ENCODE data around the gene TEAD3.

TEAD3 gene

DNA sequence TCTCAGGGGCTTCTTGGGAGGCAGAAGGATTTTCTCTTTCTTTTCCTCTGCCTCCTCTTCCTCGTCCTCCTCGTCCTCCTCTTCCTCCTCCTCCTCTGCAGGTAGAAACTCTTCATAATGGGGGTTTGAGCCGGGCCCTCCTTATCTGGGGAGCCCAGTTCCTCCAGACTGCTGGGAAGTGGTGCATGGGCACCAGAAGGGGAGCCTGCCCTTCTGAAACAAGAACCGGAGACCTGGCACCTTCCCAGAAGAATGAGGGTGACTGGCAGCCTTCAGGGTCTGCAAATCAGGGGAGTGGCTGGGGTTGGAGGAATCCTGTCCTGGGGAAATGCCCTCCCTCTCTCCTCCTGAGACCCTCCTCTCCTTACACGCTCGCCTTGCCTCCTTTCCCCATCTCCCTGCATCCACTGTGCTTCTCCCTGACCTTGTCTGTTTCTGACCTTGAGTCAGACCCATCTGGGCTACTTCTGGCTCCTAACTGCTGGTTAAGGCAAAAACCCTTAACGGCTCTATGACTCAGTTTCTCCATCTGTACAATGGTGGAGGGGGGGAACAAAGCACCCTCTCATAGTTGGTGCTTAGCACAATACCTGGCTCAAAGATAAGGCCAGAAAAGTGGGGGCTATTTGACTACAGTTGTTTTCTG is 14.2 kb upstream of the TEAD3 start:
- Histone ChIP-seq H3K9ac (no peak overlapping the region), H3K27me3 (ENCODE audit: insufficient read depth, low read depth) (no peaks in the 10 kb centered on the region), H3K27ac (no peak overlapping the region), H3K79me2 (ENCODE audit: insufficient read depth, low read depth) (no peaks in the 10 kb centered on the region), H2AFZ (ENCODE audit: low read depth) (no peak overlapping the region), H4K20me1 (ENCODE audit: insufficient read depth) (no peaks in the 10 kb centered on the region), H3K4me1 (ENCODE audit: low read depth, poor library complexity, severe bottlenecking) (no peaks in the 10 kb centered on the region), H3K4me3 (IDR thresholded peaks at IDR 0.05; ENCODE audit: insufficient read depth, low read depth, low read length) (no peak overlapping the region), H3K4me2 (no peak overlapping the region), H3K36me3 (ENCODE audit: insufficient read depth) (no peaks in the 10 kb centered on the region)
- TF ChIP-seq, protein P1, sequence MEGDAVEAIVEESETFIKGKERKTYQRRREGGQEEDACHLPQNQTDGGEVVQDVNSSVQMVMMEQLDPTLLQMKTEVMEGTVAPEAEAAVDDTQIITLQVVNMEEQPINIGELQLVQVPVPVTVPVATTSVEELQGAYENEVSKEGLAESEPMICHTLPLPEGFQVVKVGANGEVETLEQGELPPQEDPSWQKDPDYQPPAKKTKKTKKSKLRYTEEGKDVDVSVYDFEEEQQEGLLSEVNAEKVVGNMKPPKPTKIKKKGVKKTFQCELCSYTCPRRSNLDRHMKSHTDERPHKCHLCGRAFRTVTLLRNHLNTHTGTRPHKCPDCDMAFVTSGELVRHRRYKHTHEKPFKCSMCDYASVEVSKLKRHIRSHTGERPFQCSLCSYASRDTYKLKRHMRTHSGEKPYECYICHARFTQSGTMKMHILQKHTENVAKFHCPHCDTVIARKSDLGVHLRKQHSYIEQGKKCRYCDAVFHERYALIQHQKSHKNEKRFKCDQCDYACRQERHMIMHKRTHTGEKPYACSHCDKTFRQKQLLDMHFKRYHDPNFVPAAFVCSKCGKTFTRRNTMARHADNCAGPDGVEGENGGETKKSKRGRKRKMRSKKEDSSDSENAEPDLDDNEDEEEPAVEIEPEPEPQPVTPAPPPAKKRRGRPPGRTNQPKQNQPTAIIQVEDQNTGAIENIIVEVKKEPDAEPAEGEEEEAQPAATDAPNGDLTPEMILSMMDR (conservative IDR thresholded peaks at IDR 0.05; ENCODE audit: low read depth, low read length), result no peak

DNA sequence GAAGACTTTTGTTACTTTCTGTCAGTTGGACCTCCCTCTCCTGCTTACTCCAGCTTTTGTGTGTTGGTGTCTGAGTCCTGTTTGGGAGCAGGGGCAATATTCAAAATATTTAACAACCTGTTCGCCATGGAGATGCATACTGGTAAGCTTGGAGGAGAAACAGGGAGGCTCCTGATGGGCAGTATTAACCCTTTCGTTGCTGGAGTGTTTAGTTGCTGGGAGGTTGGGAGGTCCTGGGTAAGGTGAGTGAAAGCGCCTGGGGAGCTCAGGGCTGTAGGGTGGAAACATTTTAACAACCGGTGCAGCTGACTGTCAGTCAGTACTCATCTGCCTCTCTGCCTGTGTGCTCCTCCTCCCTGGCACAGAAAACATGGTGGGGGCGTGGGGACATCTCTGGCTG is 11.7 kb upstream of the TEAD3 start:
- TF ChIP-seq, protein P1 (conservative IDR thresholded peaks at IDR 0.05; ENCODE audit: low read depth, low read length), result no peak
- no peaks in the 10 kb centered on the region for H3K4me1 ChIP-seq (ENCODE audit: low read depth, poor library complexity, severe bottlenecking)
- no peak overlapping the region for H3K4me2 ChIP-seq
- no peak overlapping the region for H3K9ac ChIP-seq
- no peaks in the 10 kb centered on the region for H3K27me3 ChIP-seq (ENCODE audit: insufficient read depth, low read depth)
- no peaks in the 10 kb centered on the region for H3K36me3 ChIP-seq (ENCODE audit: insufficient read depth)
- H3K4me3 ChIP-seq (IDR thresholded peaks at IDR 0.05; ENCODE audit: insufficient read depth, low read depth, low read length), result no peak overlapping the region
- no peaks in the 10 kb centered on the region for H3K79me2 ChIP-seq (ENCODE audit: insufficient read depth, low read depth)
- no peak overlapping the region for H2AFZ ChIP-seq (ENCODE audit: low read depth)
- no peaks in the 10 kb centered on the region for H4K20me1 ChIP-seq (ENCODE audit: insufficient read depth)
- H3K27ac ChIP-seq, result no peak overlapping the region

DNA sequence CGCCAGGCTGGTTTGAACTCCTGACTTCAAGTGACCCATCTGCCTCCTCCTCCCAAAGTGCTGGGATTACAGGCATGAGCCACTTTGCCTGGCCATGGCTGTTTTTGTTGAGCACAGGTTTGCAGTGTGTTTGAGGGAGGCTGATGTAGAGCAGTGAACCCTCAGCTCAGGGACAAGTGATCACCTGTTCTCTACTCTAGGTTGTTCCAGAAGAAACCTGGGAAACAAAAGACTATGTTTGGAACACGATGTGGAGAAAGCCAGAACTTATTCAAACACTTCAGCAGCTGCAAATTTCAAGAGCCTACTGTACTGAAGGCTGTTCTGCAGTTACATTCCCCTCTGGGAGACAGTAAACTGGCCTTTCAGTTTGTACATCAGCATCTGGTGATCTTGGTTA is 11.1 kb upstream of the TEAD3 start:
- no peak overlapping the region for H3K27ac ChIP-seq
- no peaks in the 10 kb centered on the region for H3K36me3 ChIP-seq (ENCODE audit: insufficient read depth)
- H3K4me1 ChIP-seq (ENCODE audit: low read depth, poor library complexity, severe bottlenecking), result no peaks in the 10 kb centered on the region
- no peak overlapping the region for H3K9ac ChIP-seq
- no peaks in the 10 kb centered on the region for H3K27me3 ChIP-seq (ENCODE audit: insufficient read depth, low read depth)
- TF ChIP-seq, protein P1 (conservative IDR thresholded peaks at IDR 0.05; ENCODE audit: low read depth, low read length), result no peak
- no peaks in the 10 kb centered on the region for H4K20me1 ChIP-seq (ENCODE audit: insufficient read depth)
- H3K4me3 ChIP-seq (IDR thresholded peaks at IDR 0.05; ENCODE audit: insufficient read depth, low read depth, low read length), result no peak overlapping the region
- H3K79me2 ChIP-seq (ENCODE audit: insufficient read depth, low read depth), result no peaks in the 10 kb centered on the region
- no peak overlapping the region for H2AFZ ChIP-seq (ENCODE audit: low read depth)
- no peak overlapping the region for H3K4me2 ChIP-seq

DNA sequence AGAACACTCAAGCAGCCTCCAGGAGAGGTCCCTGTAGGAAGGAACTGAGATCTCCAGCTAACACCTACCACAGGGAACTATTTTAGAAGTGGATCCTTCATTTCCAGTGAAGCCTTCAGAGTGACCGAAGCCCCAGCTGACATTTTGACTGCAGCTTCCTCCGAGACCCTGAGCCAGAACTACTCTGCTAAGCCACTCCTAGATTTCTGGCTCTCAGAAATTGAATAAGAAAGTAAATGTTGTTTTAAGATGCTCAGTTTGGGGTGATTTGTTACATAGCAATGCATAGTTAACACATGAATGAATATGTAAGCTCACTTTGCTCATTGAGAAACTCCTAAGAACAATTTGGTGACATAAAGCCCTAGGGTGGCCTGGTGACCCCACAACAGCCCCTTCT is 10.3 kb upstream of the TEAD3 start:
- Histone ChIP-seq H3K79me2 (ENCODE audit: insufficient read depth, low read depth) (no peaks in the 10 kb centered on the region), H3K27me3 (ENCODE audit: insufficient read depth, low read depth) (no peaks in the 10 kb centered on the region), H3K4me1 (ENCODE audit: low read depth, poor library complexity, severe bottlenecking) (no peaks in the 10 kb centered on the region), H3K27ac (no peak overlapping the region), H2AFZ (ENCODE audit: low read depth) (no peak overlapping the region), H3K9ac (no peak overlapping the region), H3K4me3 (IDR thresholded peaks at IDR 0.05; ENCODE audit: insufficient read depth, low read depth, low read length) (no peak overlapping the region), H3K4me2 (no peak overlapping the region), H4K20me1 (ENCODE audit: insufficient read depth) (no peaks in the 10 kb centered on the region), H3K36me3 (ENCODE audit: insufficient read depth) (no peaks in the 10 kb centered on the region)
- TF ChIP-seq, protein P1 (conservative IDR thresholded peaks at IDR 0.05; ENCODE audit: low read depth, low read length), result no peak

Data from KMS-11 (cell line).